Epithelial cell of esophagus (primary cell): Measurements from ENCODE around the gene SPTBN1.

ENCODE experiments used
- DNase-seq: peaks from one replicate; pipeline ENCODE4 v3.0.0; 2010; ENCODE audit warnings: low read depth
- H3K4me3 ChIP-seq: 2 replicates; pipeline ENCODE4 v1.5.1; 2011; ENCODE audit warnings: mild to moderate bottlenecking, low read length, control low read depth
- CTCF ChIP-seq: IDR thresholded peaks from 2 replicates; pipeline ENCODE4 v1.5.1; 2011; ENCODE audit warnings: low read depth, mild to moderate bottlenecking, low read length, control low read depth, inconsistent platforms; ENCODE audit not compliant: insufficient read depth; ENCODE audit errors: missing control alignments

The SPTBN1 gene

DNA sequence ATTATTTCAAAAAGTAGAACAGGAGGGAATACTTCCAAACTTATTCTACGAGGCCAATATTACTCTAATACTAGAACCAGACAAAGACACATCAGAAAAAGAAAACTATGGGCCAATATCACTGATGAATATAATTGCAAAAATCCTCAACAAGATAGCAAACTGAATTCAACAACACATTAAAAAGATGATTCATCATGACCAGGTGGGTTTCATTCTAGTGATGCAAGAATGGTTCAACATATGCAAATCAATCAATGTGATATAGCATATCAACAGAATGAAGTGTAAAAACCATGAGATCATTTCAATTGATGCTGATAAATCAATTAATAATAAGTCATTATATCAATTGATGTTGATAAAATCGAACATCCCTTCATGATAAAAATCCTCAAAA is 244.9 kb downstream of the SPTBN1 start:
- DNase-seq: peak; percentile 64
- TF ChIP-seq CTCF: no peak
- H3K4me3 ChIP-seq: no peak overlapping the region

GRCh38 chr2:54704238-54704637 is 248.1 kb downstream of the SPTBN1 start:
- DNase-seq: no peak
- TF ChIP-seq CTCF: no peak

DNA sequence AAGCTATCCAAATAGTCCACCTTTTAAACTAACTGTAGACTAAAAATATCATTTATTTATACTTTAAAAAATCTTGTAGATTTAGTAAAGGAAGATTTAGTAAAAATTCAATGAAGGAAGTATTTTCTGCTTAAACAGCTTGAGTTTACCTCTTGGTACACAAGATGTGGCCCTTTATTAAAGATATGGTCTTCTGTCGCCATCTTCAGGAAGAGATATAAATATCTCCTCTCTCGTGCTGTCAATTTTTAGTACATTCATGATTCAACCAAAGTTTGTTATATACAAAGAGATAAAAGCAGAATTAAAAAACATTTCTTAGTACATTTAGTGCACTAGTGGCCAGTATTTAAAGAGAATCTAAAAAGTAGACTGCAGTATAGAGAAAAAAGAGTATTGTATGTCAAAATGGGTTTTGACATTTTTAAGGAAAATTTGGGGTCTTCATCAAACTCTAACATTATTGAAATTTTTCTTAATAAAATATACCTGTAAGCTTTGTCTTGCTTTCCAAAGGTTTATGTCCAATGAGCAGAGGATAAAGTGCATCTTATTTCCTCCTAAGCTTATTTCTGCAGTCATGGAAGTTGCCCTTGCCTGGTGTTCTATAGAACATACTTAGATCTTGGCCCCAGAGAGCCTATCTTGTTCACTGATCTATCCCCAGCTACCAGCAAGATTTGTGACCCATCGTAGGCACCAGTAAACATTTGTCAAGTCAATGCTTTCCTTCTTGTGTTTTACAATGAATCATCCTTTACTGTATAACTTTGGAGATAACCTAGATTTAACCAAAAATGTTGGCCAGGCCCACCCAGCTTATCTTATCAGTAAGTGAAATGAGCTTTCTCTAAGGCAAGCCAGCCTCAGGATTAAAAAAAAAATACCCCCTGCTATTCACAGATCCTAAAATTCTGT is 248.8 kb downstream of the SPTBN1 start:
- TF ChIP-seq CTCF: peak; percentile 36
- DNase-seq: peak; percentile 67
- H3K4me3 ChIP-seq: no peak overlapping the region

More at GRCh38 chr2:54704238-54704637, 248.1 kb downstream of the SPTBN1 start:
- no peak overlapping the region for H3K4me3 ChIP-seq

DNA sequence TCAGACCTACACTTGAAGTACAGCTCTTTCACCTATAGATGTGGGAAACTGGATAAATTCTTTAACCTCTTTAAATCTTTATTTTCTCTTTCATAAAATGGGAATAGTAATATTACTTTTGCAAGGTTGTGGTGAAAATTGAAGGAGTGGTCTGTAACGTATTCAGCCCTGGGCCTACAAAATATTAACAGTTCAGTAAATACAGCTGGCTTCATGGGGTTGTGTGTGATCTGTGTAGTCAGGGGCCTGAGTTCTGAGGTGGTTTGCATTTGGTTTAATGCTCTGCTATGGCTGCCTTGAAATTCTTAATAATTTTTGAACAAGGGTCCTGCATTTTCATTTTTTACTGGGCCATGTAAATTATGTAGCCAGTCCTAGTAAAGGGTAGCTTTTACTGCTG is 250.5 kb downstream of the SPTBN1 start:
- DNase-seq: no peak
- TF ChIP-seq CTCF: no peak
- no peak overlapping the region for H3K4me3 ChIP-seq

- DNase-seq: peak; percentile 36
- no peak for TF ChIP-seq CTCF
- H3K4me3 ChIP-seq: peak overlapping the region; percentile 43
Observed at GRCh38 chr2:54708584-54709335, 252.6 kb downstream of the SPTBN1 start.

- peak; percentile 26 for DNase-seq
- H3K4me3 ChIP-seq: peak overlapping the region; percentile 43
- TF ChIP-seq CTCF: no peak
Observed at GRCh38 chr2:54709336-54709809, 253.2 kb downstream of the SPTBN1 start.

DNA sequence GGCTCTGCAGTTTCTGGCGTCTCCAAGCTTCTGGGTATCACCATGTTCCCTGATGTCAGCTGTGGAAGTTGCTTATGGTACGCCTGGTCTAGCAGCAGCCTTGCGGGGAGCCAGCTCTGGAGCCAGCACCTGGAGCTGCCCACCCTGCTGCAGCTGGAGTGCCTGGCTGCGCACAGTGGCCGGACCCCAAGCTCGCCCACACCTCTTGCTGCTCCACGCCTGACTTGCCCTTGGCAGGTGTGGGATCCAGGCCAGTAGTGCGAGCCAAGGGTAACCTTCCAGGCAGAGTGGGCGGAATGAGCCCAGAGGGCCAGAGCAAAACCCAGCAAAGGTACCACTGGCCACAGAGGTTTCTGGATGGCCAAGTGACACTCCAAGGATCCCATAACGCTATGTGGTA is 254.1 kb downstream of the SPTBN1 start:
- no peak for TF ChIP-seq CTCF
- DNase-seq: no peak
- no peak overlapping the region for H3K4me3 ChIP-seq
